Suppressor macrophage treated with lipopolysaccharide for 1 hour (primary cell): ENCODE data around the gene LIMS4.
"Not testable (repeated sequence)": the region's sequence is repeated elsewhere in the genome, so short reads cannot be mapped to it uniquely, and the experiment has no call there.

Source experiments
- DNase-seq, 3 donors: peaks; one replicate each; pipeline ENCODE4 v3.0.0-alpha.2; 2020 to 2022

The LIMS4 gene, protein sequence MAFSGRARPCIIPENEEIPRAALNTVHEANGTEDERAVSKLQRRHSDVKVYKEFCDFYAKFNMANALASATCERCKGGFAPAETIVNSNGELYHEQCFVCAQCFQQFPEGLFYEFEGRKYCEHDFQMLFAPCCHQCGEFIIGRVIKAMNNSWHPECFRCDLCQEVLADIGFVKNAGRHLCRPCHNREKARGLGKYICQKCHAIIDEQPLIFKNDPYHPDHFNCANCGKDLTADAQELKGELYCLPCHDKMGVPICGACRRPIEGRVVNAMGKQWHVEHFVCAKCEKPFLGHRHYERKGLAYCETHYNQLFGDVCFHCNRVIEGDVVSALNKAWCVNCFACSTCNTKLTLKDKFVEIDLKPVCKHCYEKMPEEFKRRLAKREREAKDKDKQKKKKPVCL

DNA sequence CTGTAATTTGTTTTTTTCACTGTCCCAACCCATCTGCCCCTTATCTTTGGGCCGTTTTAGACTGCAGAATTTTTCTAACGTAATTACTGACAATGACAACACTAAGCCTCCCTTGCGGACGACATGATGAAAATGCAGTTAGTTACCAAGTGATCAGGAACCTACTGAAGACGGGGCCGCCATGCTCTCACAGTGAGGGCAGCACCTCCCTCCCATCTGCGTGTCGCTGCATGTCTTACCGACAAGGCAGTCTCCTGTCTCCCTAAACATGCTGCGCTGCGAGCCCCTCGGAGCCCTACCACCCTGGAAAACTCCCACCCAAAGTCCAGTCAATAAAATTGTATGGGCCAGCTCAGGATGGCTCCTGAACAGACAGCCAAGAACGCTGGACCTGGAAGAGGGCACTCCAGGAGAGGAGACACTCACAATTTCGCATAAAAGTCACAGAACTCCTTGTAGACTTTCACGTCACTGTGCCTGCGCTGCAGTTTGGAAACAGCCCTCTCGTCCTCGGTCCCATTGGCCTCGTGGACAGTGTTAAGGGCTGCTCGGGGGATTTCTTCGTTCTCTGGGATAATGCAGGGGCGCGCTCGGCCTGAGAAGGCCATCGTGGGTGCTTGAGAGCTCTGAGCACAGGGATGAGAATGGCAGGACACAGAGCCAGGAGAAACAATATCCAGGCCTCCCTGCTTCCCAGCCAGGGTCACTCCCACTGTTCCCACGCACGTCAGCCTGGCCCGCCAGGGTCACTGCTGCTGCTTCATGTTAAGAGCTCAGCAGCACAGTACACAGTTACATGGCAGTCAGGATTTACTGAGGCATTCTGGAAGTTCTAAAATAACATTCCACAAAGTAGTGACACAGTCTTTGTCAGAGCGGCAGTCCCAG lies at the start of gene LIMS4:
Gene LIMS4, minus strand, starts transcription at position 646 of the 888 bp plus-strand sequence. Its CDS starts 38 bp downstream, at position 608.
- DNase-seq, result not testable (repeated sequence)

GRCh38 chr2:110499755-110500377 lies 27.2 kb upstream of the LIMS4 start:
- not testable (repeated sequence) for DNase-seq

- DNase-seq, result not testable (repeated sequence)
Measured at GRCh38 chr2:110496027-110496426, 23.4 kb upstream of the LIMS4 start.

- DNase-seq, result not testable (repeated sequence)
Measured at GRCh38 chr2:110494488-110494887, 21.9 kb upstream of the LIMS4 start.

DNA sequence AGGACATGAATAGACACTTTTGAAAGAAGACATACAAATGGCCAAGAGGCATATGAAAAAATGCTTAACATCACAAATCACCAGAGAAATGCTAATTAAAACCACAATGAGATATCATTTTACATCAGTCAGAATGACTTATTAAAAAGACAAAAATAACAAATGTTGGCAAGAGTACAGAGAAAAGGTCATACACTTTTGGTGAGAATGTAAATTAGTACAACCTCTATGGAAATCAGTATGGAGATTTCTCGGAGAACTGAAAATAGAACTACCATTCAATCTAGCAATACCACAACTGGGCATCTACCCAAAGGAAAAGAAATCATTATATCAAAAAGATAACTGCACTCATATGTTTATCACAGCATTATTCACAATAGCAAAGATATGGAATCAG lies 16.4 kb upstream of the LIMS4 start:
- not testable (repeated sequence) for DNase-seq

DNA sequence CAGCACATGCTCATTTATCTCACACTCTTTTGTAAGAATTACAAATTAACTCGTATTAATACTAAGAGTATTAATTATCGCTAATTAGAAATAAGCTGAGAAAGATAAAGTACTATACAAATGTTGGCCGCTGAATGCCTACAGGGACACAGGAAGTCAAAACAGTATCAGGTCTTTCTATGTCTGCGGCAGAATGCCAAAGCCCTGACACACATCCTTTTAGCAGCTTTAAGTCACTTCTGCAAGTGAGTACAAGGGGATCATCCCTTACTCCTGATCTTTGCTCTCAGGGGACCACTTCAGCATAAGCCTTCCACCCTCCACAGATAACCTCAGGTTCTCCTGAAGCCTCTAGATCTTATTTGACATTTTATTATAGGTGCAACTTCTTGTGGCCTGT lies 10.1 kb upstream of the LIMS4 start:
- DNase-seq, result not testable (repeated sequence)

- not testable (repeated sequence) for DNase-seq
Measured at GRCh38 chr2:110481200-110481599, 8.6 kb upstream of the LIMS4 start.

DNA sequence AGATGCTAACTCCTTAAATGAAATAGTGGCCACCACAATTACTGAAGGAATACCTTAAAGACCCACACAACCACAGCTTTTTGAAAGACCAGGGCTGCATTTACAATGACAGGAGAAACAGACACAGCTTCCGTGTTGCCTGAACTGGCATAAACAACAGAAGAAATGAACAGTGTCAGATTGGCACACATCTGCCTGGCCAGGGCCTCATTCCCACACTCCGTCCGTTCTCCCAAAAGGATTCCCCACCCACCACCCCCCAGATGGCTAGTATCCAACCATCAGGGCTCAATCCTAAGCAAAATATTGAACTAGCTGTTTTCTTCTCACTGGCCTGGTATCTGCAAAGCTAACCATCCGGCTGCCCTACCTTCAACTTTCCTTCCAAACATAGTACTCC lies 7.5 kb upstream of the LIMS4 start:
- not testable (repeated sequence) for DNase-seq

DNA sequence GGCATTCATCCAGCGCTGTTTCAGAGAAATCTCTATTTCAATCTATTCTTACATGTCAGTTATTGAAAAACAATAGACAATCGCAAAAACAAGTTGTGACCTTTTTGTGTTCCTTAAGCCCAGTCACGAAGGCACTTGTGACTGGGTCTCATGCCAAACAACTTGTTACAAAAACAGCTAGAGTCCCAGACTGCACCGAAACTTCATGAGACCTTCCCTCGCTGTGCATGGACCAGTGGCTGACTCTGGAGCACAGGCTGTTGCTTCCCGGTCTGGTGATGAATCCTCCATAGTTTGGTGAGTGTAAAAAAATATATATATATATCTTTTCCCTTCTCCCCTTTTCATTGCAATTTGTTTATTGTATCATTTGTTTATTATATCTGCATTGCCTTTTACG lies 4.8 kb upstream of the LIMS4 start:
- not testable (repeated sequence) for DNase-seq

GRCh38 chr2:110476952-110477351 lies 4.3 kb upstream of the LIMS4 start:
- not testable (repeated sequence) for DNase-seq

DNA sequence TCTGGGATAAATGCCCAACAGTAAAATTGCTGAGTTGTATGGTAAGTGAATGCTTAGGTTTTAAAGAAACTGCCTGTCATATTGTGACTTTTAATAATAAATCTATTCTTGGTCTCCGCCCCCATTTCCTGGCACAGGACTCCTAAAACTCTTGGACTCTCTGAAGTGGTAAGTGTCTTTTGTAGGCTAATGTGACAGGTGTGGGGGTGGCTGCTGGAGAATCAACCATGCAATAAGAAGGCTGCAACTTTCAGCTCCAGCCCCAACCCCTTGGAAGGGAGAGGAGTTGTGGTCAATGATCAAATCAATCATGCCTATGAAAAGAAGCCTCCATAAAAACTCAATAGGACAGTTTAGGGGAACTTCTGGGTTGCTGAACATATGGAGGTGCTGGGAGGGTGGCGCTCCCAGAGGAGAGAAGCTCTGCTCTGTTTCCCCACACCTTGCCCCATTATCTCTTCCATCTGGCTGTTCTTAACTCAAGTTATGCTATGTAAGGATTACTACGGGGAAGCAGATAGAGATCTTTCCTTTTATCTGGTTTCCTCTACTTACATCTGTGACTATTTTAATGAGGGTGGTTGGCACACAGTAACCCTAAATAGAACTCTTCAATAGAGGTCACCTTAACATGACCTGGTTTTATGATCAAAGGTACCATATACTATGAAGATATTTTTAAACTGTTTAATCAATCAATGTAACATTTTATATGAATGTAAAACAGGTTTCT lies 3.2 kb upstream of the LIMS4 start:
- DNase-seq, result not testable (repeated sequence)

GRCh38 chr2:110474898-110475297 lies 2.3 kb upstream of the LIMS4 start:
- DNase-seq, result not testable (repeated sequence)

DNA sequence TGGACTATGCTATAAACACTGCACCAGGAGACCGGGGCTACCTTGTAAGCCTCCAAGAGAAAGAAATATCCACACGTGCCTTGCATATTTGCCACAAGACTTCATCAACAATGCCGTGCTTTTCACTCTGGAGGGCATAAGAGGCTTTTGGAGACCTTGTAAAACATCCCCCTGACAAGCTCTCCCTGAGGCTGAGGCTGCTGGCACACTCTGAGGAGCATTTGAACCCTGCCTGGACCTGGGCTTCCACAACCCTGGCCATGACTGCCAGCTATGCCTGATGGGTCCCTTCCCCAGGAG lies 393 bp upstream of the LIMS4 start:
- not testable (repeated sequence) for DNase-seq

DNA sequence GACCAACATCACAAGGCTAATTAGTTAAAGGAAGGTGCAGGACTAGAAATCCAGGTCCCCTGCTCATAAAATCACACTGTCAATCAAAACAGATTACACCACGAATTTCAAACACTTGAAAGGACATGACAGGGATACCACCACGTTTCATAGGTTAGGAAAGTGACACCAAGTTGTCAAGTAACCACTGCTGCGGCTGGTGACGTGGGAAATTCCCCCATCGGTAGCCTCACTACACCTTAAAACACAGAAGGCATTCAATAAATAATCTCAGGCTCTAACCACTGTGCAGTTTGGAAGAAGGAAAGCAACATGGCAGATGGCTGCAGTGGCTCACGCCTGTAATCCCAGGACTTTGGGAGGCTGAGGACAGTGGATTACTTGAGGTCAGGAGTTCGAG lies 3.7 kb downstream of the LIMS4 start:
- DNase-seq, result not testable (repeated sequence)

DNA sequence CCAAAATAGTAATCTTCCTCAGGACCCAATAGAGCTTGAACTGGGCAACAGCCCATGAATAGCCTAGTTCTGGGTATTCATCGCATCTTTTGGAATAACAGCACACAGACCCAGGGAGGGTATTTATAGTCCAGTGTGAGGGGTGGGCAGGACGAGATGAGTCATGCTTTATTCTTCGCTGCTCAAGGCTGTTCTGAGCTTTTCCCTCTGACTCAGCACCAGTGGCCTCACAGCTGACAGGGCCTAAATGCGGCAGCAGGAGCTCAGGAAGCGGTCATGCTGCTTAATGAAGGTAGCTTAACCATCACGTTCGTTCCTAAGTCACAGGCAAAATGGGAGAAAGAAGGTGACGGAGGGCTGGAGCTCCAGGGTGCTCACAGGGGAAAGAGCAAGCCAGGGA lies 7.3 kb downstream of the LIMS4 start:
- DNase-seq, result not testable (repeated sequence)

DNA sequence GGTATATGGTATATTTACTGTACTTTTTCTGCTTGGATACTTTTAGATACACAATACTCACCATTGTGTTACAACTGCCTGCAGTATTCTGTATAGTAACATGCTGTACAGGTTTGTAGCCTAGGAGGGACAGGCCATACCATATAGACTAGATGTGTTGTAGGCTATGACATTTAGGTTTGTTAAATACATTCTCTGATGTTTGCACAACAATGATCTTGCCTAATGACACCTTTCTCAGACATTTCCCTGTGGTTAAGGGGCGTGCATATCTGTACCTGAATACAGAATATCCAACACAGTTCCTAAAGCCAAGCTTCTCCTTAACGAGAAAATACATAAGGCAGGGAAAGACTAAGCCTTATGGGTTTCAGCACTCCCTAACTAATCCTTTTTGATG lies 10.2 kb downstream of the LIMS4 start:
- not testable (repeated sequence) for DNase-seq

- not testable (repeated sequence) for DNase-seq
Measured at GRCh38 chr2:110460318-110460717, 12.3 kb downstream of the LIMS4 start.

- not testable (repeated sequence) for DNase-seq
Measured at GRCh38 chr2:110457214-110457590, 15.4 kb downstream of the LIMS4 start.

DNA sequence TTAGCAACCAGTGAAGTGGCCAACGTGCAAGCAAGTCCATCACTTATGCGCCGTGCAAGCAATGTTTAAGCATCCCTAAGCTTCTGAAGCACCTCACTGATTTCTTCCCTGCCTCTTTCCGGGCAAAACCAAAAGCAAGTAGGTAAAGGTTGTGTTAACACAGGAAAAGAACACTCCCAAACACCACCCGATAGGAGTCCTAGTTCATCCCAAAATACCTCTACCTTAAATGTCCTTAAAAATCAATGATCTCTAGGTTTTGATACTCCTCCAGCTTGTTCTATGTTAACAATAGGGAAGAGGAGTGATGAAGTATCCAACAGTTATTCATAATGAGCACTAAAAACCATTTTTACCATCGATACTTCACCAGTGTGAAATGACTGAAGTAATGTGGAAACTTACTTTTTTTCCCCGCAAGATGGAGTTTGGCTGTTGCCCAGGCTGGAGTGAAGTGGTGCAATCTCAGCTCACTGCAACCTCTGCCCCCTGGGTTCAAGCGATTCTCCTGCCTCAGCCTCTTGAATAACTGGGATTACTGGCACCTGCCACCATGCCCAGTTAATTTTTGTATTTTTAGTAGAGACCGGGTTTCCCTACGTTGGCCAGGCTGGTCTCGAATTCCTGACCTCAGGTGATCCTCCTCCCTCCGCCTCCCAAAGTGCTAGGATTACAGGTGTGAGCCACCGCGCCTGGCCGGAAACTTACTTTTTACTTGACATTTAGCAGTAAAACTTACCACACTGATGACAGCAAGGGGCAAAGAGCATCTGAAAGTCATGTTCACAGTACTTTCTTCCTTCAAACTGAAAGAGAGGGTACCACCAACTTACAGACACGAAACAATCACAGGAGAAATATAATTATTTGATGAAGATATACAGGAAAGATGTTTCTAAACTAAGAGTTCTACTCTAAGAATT lies 16.1 kb downstream of the LIMS4 start:
- DNase-seq, result not testable (repeated sequence)

GRCh38 chr2:110455080-110455670 lies 17.4 kb downstream of the LIMS4 start:
- not testable (repeated sequence) for DNase-seq

- not testable (repeated sequence) for DNase-seq
Measured at GRCh38 chr2:110450951-110451350, 21.7 kb downstream of the LIMS4 start.
